Right cardiac atrium (tissue), 5 donors: Measurements from ENCODE around the gene LRG1. TPM values are rescaled to one million over a fixed set of nuclear protein-coding genes. Genes with fewer than 3 reads are reported as not detected.

Experiments
- ATAC-seq, 2 donors: fragments of 200-7000 bp; cut with Tn5 transposase; one replicate each; pipeline versions ENCODE4 v1.8.0 to v1.9.1; 2020; ENCODE audit warnings: moderate library complexity in 2 of 2, mild to moderate bottlenecking in 1 of 2
- DNase-seq, 3 donors: peaks; one replicate each; pipeline ENCODE4 v3.0.0-alpha.2; 2020
- H3K27ac ChIP-seq: one replicate; pipeline ENCODE4 v1.5.1; 2013; ENCODE audit warnings: mild to moderate bottlenecking, low read length, control low read depth, moderate library complexity
- H3K27me3 ChIP-seq: one replicate; pipeline ENCODE4 v1.6.1; 2013; ENCODE audit not compliant: control insufficient read depth, insufficient read depth
- H3K4me1 ChIP-seq: one replicate; pipeline ENCODE4 v1.6.1; 2013; ENCODE audit warnings: low read length; ENCODE audit not compliant: control insufficient read depth, insufficient read depth
- H3K4me3 ChIP-seq: one replicate; pipeline ENCODE4 v1.5.1; 2013; ENCODE audit warnings: low read length, control low read depth
- H3K9me3 ChIP-seq: one replicate; pipeline ENCODE4 v1.6.1; 2013; ENCODE audit warnings: low read length; ENCODE audit not compliant: control insufficient read depth
- WGBS: extraction: QIAGEN DNeasy Blood & Tissue Kit; methylation state at CpG from one replicate; pipeline ENCODE4 v1.1.7; 2013; 5-methylcytosine and 5-hydroxymethylcytosine counted together
- intact Hi-C, 4 donors: fragments of 100-400 bp; cut with DNase I; formaldehyde crosslinking; loops; one replicate each; pipeline versions ENCODE4 v1.11.0 to v1.14.0; 2022 to 2023
- polyA plus RNA-seq: library from polyadenylated mRNA; stranded (reverse); fragments of 200-250 nt; gene quantifications from one replicate; pipeline ENCODE4 v1.2.3, GENCODE V29; 2013
- total RNA-seq, 4 donors: library from RNA; stranded (reverse); fragmentation: NEBNext Ultra II Directional; extraction: Animal tissue kit (Norgen Biotek cat#: 25700); gene quantifications; one replicate each; pipeline ENCODE4 v1.2.1, GENCODE V29; 2021
- donor health status: healthy with polysubstance abuse.
- donor health status: DM: no; HTN: yes; CAD: no.
- donor health status: DM: no; HTN: no; CAD: no.
- donor health status: DM: no; HTN: yes; CAD: no; lungs with severe emphysema.
- donor health status: DM: yes; HTN: yes; CAD: no.

LRG1 gene
- total and polyA plus RNA-seq, 5 donors = 0.20 to 1.1 (median 0.35) TPM

DNA sequence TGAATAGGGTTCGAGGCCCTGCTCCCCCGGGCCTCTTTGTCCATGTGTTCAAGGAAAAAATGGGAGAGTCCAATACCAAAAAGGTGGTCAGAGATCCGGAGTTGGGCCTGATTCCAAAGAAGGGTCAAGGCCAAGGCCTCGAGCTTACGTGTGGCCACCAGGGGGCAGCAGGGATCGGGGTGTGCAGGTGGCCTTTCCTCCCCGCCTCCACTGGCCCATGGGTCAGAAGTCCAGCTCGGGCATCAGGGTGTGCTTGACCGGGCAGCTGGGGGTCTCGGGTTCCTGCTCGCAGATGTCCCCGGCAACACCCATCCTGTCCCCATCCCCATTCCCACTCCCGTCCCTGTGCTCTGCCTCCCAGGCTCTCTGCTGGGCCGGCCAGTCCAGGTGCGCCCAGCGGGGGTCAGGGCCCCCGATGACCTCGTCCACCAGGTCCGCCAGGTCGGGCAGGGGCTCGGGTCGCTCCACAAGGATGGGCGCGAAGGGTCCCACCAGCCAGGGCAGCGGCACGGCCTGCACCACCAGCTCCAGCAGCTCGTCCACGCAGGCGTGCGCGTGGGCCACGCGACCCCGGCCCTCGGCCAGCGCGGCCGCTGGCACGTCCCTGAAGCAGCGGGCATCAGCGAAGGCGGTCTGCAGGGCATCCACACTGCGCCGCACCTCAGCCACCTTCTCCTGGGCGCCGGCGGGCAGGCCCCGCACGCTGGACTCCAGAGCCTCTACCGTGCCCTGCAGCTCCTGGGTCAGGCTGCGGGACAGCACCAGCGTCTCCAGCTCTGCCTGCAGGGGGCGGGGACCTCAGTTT, 16.3 kb downstream of the LRG1 start:
- no peak overlapping the region for H3K4me3 ChIP-seq
- intact Hi-C loops = no loop called here

GRCh38 chr19:4522291-4523002, 17.4 kb downstream of the LRG1 start:
- Histone ChIP-seq H3K9me3 (no peaks in the 10 kb centered on the region), H3K27ac (no peak overlapping the region), H3K4me1 (no peaks in the 10 kb centered on the region), H3K27me3 (no peaks in the 10 kb centered on the region), H3K4me3 (no peak overlapping the region)
- ATAC-seq (no peak), DNase-seq (no peak)
- intact Hi-C loops = no loop called here
- 86% methylated on average over 15 of the region's 15 CpGs for WGBS

More for the DNA sequence above, 16.3 kb downstream of the LRG1 start:
- no peak for ATAC-seq
- Histone ChIP-seq H3K27ac (no peak overlapping the region), H3K9me3 (no peaks in the 10 kb centered on the region), H3K27me3 (no peaks in the 10 kb centered on the region), H3K4me1 (no peaks in the 10 kb centered on the region)
- DNase-seq = peak in 2 of 3 donors; percentile 55 to 82
- WGBS = 76% methylated on average over 53 of the region's 53 CpGs

DNA sequence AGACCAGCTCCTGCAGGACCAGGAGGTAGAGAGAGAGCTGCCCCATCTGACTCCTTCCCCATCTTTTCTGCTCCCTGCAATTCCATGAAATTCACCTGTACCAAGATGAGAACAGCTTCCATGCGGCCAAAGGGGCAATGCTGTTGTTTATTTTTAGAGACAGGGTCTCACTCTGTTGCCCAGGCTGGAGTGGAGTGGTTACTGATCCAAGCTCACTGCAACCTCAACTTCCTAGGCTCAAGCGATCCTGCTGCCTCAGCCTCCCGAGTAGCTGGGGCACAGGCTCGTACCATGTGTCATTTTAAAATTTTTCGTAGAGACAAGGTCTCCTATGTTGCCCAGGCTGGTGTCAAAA, 18.0 kb downstream of the LRG1 start:
- ATAC-seq = no peak
- intact Hi-C loops = no loop called here
- H3K27ac ChIP-seq = no peak overlapping the region

DNA sequence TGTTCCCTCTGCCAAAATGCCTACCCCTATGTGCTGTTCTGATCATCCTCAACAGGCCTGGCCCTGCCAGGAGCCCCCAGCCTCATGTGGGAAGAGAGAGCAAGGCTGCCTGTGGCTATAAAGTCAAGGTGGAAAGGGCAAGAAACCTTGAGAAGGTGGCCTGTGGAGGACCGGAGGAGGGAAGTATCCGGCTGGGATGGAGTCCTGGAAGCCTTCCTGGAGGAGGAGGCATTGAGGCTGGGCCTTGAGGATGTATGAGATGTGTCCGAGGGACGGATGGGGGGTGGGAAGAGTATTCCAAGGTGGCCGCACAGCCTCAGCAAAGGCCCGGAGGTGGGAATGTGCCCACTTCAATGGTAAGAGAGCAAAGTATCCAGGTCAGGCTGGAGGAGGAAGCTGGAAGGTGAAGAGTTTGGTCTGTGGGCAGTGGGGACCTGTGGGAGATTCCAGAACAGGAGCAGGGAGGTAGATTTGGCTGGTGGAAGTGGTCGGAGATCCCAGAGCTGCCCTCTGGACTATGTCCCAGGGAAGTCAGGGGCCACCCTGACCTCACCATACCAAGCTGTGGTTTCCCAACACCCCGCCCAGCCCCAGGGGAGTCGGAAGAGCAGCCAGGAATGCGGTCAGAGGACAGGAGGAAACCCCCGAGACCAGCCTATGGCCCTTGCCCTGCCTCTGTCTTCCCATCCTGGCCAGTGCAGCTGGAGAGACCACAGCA, 18.5 kb downstream of the LRG1 start:
- Histone ChIP-seq H3K4me3 (no peak overlapping the region), H3K4me1 (no peaks in the 10 kb centered on the region), H3K27ac (no peak overlapping the region), H3K9me3 (no peaks in the 10 kb centered on the region), H3K27me3 (no peaks in the 10 kb centered on the region)
- intact Hi-C loops = no loop called here
- WGBS = 75% methylated on average over 11 of the region's 11 CpGs
- no peak for ATAC-seq
- DNase-seq = peak in 2 of 3 donors; percentile 26 to 27

More for the DNA sequence above, 18.0 kb downstream of the LRG1 start:
- 84% methylated on average over 5 of the region's 5 CpGs for WGBS
- Histone ChIP-seq H3K27me3 (no peaks in the 10 kb centered on the region), H3K9me3 (no peaks in the 10 kb centered on the region), H3K4me3 (no peak overlapping the region), H3K4me1 (no peaks in the 10 kb centered on the region)
- no peak for DNase-seq

- no peaks in the 10 kb centered on the region for H3K27me3 ChIP-seq
- peak; percentile 59 to 60 for ATAC-seq
- H3K4me3 ChIP-seq = no peak overlapping the region
- peak overlapping the region; percentile 79 for H3K27ac ChIP-seq
- H3K4me1 ChIP-seq = no peaks in the 10 kb centered on the region
- intact Hi-C loops = no loop called here
- WGBS = 49% methylated on average over 9 of the region's 9 CpGs
- no peaks in the 10 kb centered on the region for H3K9me3 ChIP-seq
- peak; percentile 53 to 76 (median 75) for DNase-seq
Measured at GRCh38 chr19:4519521-4520277, 20.1 kb downstream of the LRG1 start.

DNA sequence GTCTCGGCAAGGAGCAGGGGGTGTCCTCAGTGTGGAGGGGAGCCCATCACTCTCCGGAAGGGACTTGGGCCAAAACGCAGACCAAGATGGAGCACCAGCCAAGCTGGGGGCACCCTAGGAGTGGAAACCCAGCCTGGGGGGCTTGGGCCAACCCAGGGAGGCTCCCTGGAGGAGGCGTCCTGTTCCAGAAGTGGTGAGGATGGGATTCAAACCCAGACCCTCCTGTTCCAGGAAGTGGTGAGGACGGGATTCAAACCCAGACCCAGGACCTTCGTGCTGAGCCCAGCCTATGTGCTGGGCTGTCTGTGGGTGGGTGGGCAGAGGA, 20.7 kb downstream of the LRG1 start:
- DNase-seq (peak in 1 of 3 donors; percentile 55), ATAC-seq (no peak)
- H3K27me3 ChIP-seq = no peaks in the 10 kb centered on the region
- no peaks in the 10 kb centered on the region for H3K4me1 ChIP-seq
- 90% methylated on average over 6 of the region's 6 CpGs for WGBS
- H3K4me3 ChIP-seq = no peak overlapping the region
- no peaks in the 10 kb centered on the region for H3K9me3 ChIP-seq
- H3K27ac ChIP-seq = peak overlapping the region; percentile 79
- intact Hi-C loops = no loop called here

DNA sequence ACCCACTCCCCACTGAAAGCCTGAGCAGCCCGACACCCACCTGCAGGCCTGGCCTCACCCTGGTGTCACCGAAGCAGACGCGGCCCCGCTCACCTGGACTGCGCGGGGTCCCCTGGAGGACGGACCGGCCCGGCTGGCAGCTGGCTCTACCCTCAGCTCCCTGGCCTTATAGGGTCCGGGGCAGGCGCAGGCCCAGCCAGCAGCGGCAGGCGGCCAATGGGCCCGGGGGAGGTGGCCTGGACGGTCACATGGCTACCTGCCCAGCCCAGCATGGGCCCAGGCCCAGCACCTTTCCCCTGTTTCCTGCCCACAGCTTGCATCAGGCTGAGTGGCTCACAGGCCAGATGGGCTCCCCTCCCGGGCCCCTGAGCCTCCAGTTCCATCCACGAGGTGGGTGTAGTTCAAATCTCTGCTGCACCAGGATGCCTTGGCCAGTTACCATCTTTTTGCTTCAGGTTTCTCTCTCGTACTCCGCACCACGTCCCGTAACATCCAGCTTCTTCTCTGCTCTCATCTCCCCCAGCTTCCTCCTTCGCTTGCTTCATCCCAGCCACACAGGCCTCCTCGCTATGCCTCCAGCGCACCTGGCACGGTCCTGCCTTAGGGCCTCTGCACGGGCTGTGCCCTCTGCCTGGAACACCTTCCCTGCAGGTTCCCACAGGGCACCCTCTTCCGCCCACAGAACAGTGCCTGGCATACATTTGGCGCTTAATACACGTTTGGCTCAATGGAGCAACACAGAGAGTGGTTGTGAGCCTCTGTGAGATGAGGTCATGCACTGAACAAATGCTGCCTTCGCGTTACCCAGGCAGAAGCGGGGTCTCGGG, 21.3 kb downstream of the LRG1 start, which contains the start of gene PLIN4:
Gene PLIN4 (minus strand): TSS at position 142 of the 827 bp plus-strand sequence. CDS start 214 bp downstream, outside the sequence.
- Histone ChIP-seq H3K9me3 (no peaks in the 10 kb centered on the region), H3K27ac (peak within 1 kb of the TSS; percentile 79), H3K27me3 (no peaks in the 10 kb centered on the region), H3K4me1 (no peaks in the 10 kb centered on the region), H3K4me3 (peak within 1 kb of the TSS; percentile 33)
- ATAC-seq (peak; percentile 78 to 84), DNase-seq (peak; percentile 83 to 94 (median 90))
- 40% methylated on average over 34 of the region's 34 CpGs for WGBS
- intact Hi-C loops = no loop called here

- DNase-seq = no peak
- ATAC-seq = peak in 1 of 2 donors; percentile 2
- intact Hi-C loops = no loop called here
- Histone ChIP-seq H3K4me3 (peak overlapping the region; percentile 33), H3K27me3 (no peaks in the 10 kb centered on the region), H3K27ac (peak overlapping the region; percentile 66), H3K9me3 (no peaks in the 10 kb centered on the region), H3K4me1 (no peaks in the 10 kb centered on the region)
- 78% methylated on average over 24 of the region's 24 CpGs for WGBS
Measured at GRCh38 chr19:4517451-4518057, 22.3 kb downstream of the LRG1 start.

- peak overlapping the region; percentile 33 for H3K4me3 ChIP-seq
- peak overlapping the region; percentile 66 for H3K27ac ChIP-seq
- 64% methylated on average over 8 of the region's 8 CpGs for WGBS
- DNase-seq = peak in 1 of 3 donors; percentile 73
- no peaks in the 10 kb centered on the region for H3K9me3 ChIP-seq
- no peaks in the 10 kb centered on the region for H3K4me1 ChIP-seq
- intact Hi-C loops = no loop called here
- H3K27me3 ChIP-seq = no peaks in the 10 kb centered on the region
- peak; percentile 36 to 44 for ATAC-seq
Measured at GRCh38 chr19:4516939-4517300, 22.9 kb downstream of the LRG1 start.
